ENCODE data around the gene MYEF2. TPM values are rescaled to one million over a fixed set of nuclear protein-coding genes. Genes with fewer than 3 reads are reported as not detected.

The MYEF2 gene
- total RNA-seq, 1 donor from 2014 or later: 18.8 TPM

GRCh38 chr15:48101376-48101961, 76.6 kb downstream of the MYEF2 start:
- no peak overlapping the region for H3K27ac ChIP-seq
- H3K4me1 ChIP-seq: no peaks in the 10 kb centered on the region
- TF ChIP-seq CTCF (IDR thresholded peaks at IDR 0.05): no peak
- no peak for DNase-seq
- H3K36me3 ChIP-seq: no peaks in the 10 kb centered on the region
- H3K4me3 ChIP-seq: no peak overlapping the region
- H3K9me3 ChIP-seq: no peaks in the 10 kb centered on the region
- no peaks in the 10 kb centered on the region for H3K27me3 ChIP-seq (ENCODE audit: low read depth)
- intact Hi-C loops (cut with DNase I): no loop called here
- no peak for ATAC-seq

GRCh38 chr15:48097264-48097663, 80.8 kb downstream of the MYEF2 start:
- ATAC-seq: no peak
- Histone ChIP-seq H3K36me3 (no peaks in the 10 kb centered on the region), H3K9me3 (no peaks in the 10 kb centered on the region), H3K4me3 (no peak overlapping the region), H3K4me1 (no peaks in the 10 kb centered on the region), H3K27ac (no peak overlapping the region), H3K27me3 (ENCODE audit: low read depth) (no peaks in the 10 kb centered on the region)
- no peak for TF ChIP-seq CTCF (IDR thresholded peaks at IDR 0.05)
- intact Hi-C loops (cut with DNase I): no loop called here
- no peak for DNase-seq

- H3K36me3 ChIP-seq: no peaks in the 10 kb centered on the region
- no peak for ATAC-seq
- H3K9me3 ChIP-seq: no peaks in the 10 kb centered on the region
- DNase-seq: no peak
- no peak overlapping the region for H3K4me3 ChIP-seq
- intact Hi-C loops (cut with DNase I): no loop called here
- no peaks in the 10 kb centered on the region for H3K27me3 ChIP-seq (ENCODE audit: low read depth)
- H3K27ac ChIP-seq: no peak overlapping the region
- H3K4me1 ChIP-seq: no peaks in the 10 kb centered on the region
- TF ChIP-seq CTCF (IDR thresholded peaks at IDR 0.05): no peak
Measured at GRCh38 chr15:48096813-48097212, 81.3 kb downstream of the MYEF2 start.

- Histone ChIP-seq H3K4me1 (no peaks in the 10 kb centered on the region), H3K9me3 (no peaks in the 10 kb centered on the region), H3K4me3 (no peak overlapping the region), H3K27ac (no peak overlapping the region), H3K27me3 (ENCODE audit: low read depth) (no peaks in the 10 kb centered on the region), H3K36me3 (no peaks in the 10 kb centered on the region)
- intact Hi-C loops (cut with DNase I): no loop called here
- ATAC-seq (no peak), DNase-seq (no peak)
- no peak for TF ChIP-seq CTCF (IDR thresholded peaks at IDR 0.05)
Measured at GRCh38 chr15:48096355-48096786, 81.7 kb downstream of the MYEF2 start.

GRCh38 chr15:48091522-48091921, 86.6 kb downstream of the MYEF2 start:
- Histone ChIP-seq H3K27ac (no peak overlapping the region), H3K27me3 (ENCODE audit: low read depth) (peaks cover 8% of the 10 kb centered on the region), H3K36me3 (no peaks in the 10 kb centered on the region), H3K4me3 (no peak overlapping the region), H3K9me3 (no peaks in the 10 kb centered on the region), H3K4me1 (no peaks in the 10 kb centered on the region)
- DNase-seq (no peak), ATAC-seq (no peak)
- intact Hi-C loops (cut with DNase I): no loop called here
- TF ChIP-seq CTCF (IDR thresholded peaks at IDR 0.05): no peak

All from lower lobe of right lung (tissue), 2 donors.